ENCODE data around the gene SP5. TPM values are rescaled to one million over a fixed set of nuclear protein-coding genes. Genes with fewer than 3 reads are reported as not detected.

The SP5 gene
- total RNA-seq, 1 donor from 2014 or later, result 2.4 TPM

DNA sequence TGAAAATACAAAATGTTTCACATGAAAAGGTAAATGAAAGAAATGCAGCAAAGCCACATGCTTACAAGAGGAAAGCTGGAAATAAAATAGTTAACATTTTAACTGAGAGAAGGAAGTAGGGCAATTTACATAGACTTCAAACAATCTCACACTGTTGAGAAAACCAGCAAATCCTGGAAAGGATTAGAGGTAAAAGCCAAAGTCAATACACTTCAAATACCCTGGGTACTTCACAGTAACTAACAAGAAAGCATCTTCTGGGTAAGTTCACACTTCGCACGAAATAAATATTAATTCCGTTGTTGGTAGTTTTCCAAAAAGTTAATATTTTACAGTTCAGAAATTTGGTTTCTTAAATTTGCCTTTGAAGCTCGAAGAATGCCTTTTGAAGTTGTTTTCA is 51.6 kb downstream of the SP5 start:
- DNase-seq (ENCODE audit: low spot score) (no peak), ATAC-seq (no peak)
- intact Hi-C loops (cut with DNase I), result no loop called here

Other genes with a start within 250 kb of the SP5 start
- gene ERICH2, start 55.0 kb downstream of the SP5 start, total RNA-seq, result 0.85 TPM
- gene GAD1, start 101.5 kb downstream of the SP5 start, total RNA-seq, result 0.36 TPM
- gene GORASP2, start 213.9 kb downstream of the SP5 start, total RNA-seq, result 63.1 TPM

All from sciatic nerve (tissue), 2 donors.